H1 (cell line): ENCODE data around the gene NCCRP1. TPM values are rescaled to one million over a fixed set of nuclear protein-coding genes. Genes with fewer than 3 reads are reported as not detected.

ENCODE experiments used
- CTCF ChIA-PET: fragments of 300-600 bp; sonication (Branson Sonifier 250); formaldehyde crosslinking; loops from one replicate; lab custom pipeline; 2021; ENCODE audit not compliant: partially characterized antibody; lab: Charles Lee
- POLR2A ChIA-PET: fragments of 300-600 bp; sonication (Branson Sonifier 250); formaldehyde crosslinking; loops from one replicate; lab custom pipeline; 2021; ENCODE audit warnings: inconsistent platforms; ENCODE audit not compliant: partially characterized antibody; lab: Charles Lee
- DNase-seq, 2 experiments: peaks; one replicate each; pipeline versions ENCODE4 v3.0.0 to v3.0.0-alpha.2; 2010 to 2022; ENCODE audit warnings: low spot score in 2 of 2, low read depth in 1 of 2, mixed read lengths in 1 of 2
- FAIRE-seq: peaks from 2 replicates; lab custom pipeline; 2011; peaks lifted over from hg19 to GRCh38; lab: Jason Lieb, UNC
- H2AFZ ChIP-seq: 2 replicates; pipeline ENCODE4 v1.8.1; 2012; ENCODE audit warnings: low read length, inconsistent platforms
- H2AK5ac ChIP-seq: 2 replicates; pipeline ENCODE4 v1.6.1; 2013; ENCODE audit warnings: low read depth, low read length
- H2BK120ac ChIP-seq: replicated peaks from 2 replicates; pipeline ENCODE3; 2013; ENCODE audit warnings: low read depth, low read length, inconsistent platforms
- H2BK12ac ChIP-seq: 2 replicates; pipeline ENCODE4 v1.6.1; 2013; ENCODE audit warnings: low read depth, low read length
- H2BK15ac ChIP-seq: 2 replicates; pipeline ENCODE4 v1.6.1; 2013; ENCODE audit warnings: low read length
- H2BK20ac ChIP-seq: 2 replicates; pipeline ENCODE4 v1.6.1; 2013; ENCODE audit warnings: low read length
- H2BK5ac ChIP-seq: 2 replicates; pipeline ENCODE4 v1.6.1; 2013; ENCODE audit warnings: low read depth, low read length
- H3K14ac ChIP-seq: 2 replicates; pipeline ENCODE4 v1.6.1; 2013; ENCODE audit warnings: inconsistent platforms; ENCODE audit not compliant: insufficient read length
- H3K18ac ChIP-seq: 2 replicates; pipeline ENCODE4 v1.6.1; 2013; ENCODE audit warnings: low read length; ENCODE audit errors: extremely low read depth
- H3K23ac ChIP-seq: 2 replicates; pipeline ENCODE4 v1.6.1; 2013; ENCODE audit warnings: inconsistent platforms; ENCODE audit not compliant: insufficient read length
- H3K23me2 ChIP-seq: 2 replicates; pipeline ENCODE4 v1.6.1; 2013; ENCODE audit warnings: low read depth, low read length
- H3K27ac ChIP-seq: 2 replicates; pipeline ENCODE4 v1.6.1; 2011; ENCODE audit warnings: low read depth, low read length, inconsistent platforms
- H3K27me3 ChIP-seq, 4 experiments: replicated peaks in 1 of 4; 1 replicate in 1 of 4; 2 replicates in 3 of 4; pipeline versions ENCODE4 v1.6.1 to v1.8.1; 2011 to 2013; ENCODE audit warnings: low read length in 3 of 4, mild to moderate bottlenecking in 3 of 4, inconsistent platforms in 2 of 4, mixed read lengths in 2 of 4, moderate library complexity in 1 of 4; ENCODE audit not compliant: control insufficient read depth in 3 of 4, insufficient read depth in 3 of 4; ENCODE audit errors: extremely low read depth in 1 of 4
- H3K36me3 ChIP-seq, 4 experiments: 2 replicates each; pipeline versions ENCODE4 v1.6.1 to v1.8.1; 2011 to 2013; ENCODE audit warnings: mild to moderate bottlenecking in 4 of 4, low read length in 3 of 4, moderate library complexity in 2 of 4, control low read depth in 1 of 4, inconsistent platforms in 1 of 4; ENCODE audit not compliant: insufficient read depth in 4 of 4, control insufficient read depth in 2 of 4
- H3K4ac ChIP-seq: replicated peaks from 2 replicates; pipeline ENCODE3; 2013; ENCODE audit warnings: low read length, low read depth, mixed read lengths, inconsistent platforms; ENCODE audit not compliant: insufficient read length
- H3K4me1 ChIP-seq, 4 experiments: replicated peaks in 1 of 4; 1 replicate in 1 of 4; 2 replicates in 3 of 4; pipeline versions ENCODE4 v1.6.1 to v1.8.1; 2011 to 2013; ENCODE audit warnings: low read length in 3 of 4, inconsistent platforms in 2 of 4, mixed read lengths in 1 of 4; ENCODE audit not compliant: insufficient read depth in 4 of 4, control insufficient read depth in 3 of 4
- H3K4me2 ChIP-seq, 2 experiments: 2 replicates each; pipeline versions ENCODE4 v1.6.1 to v1.8.1; 2011 to 2013; ENCODE audit warnings: low read depth in 2 of 2, low read length in 2 of 2, control low read depth in 1 of 2, inconsistent platforms in 1 of 2, mild to moderate bottlenecking in 1 of 2; ENCODE audit not compliant: insufficient read depth in 1 of 2
- H3K4me3 ChIP-seq, 4 experiments: fragments of 200-600, 300-600 bp in 1 of 4; sonication (generic), shearing (Covaris generic), sonication (Bioruptor Twin) in 1 of 4; 2 replicates each; pipeline versions ENCODE4 v1.5.1 to v1.8.1; 2011 to 2016; ENCODE audit warnings: low read length in 4 of 4, low read depth in 3 of 4, control low read depth in 2 of 4, inconsistent platforms in 2 of 4, mild to moderate bottlenecking in 2 of 4, mixed read lengths in 1 of 4, moderate library complexity in 1 of 4; ENCODE audit not compliant: insufficient read depth in 2 of 4; ENCODE audit errors: extremely low read depth in 1 of 4
- H3K56ac ChIP-seq: replicated peaks from 2 replicates; pipeline ENCODE3; 2013; ENCODE audit warnings: low read depth, mild to moderate bottlenecking, mixed read lengths, low read length, inconsistent platforms; ENCODE audit not compliant: insufficient read length
- H3K79me1 ChIP-seq: 2 replicates; pipeline ENCODE4 v1.6.1; 2013; ENCODE audit warnings: low read depth, low read length, control low read depth
- H3K79me2 ChIP-seq, 2 experiments: 2 replicates each; pipeline versions ENCODE4 v1.6.1 to v1.8.1; 2012 to 2013; ENCODE audit warnings: low read length in 2 of 2, mild to moderate bottlenecking in 2 of 2, inconsistent platforms in 1 of 2; ENCODE audit not compliant: insufficient read depth in 2 of 2, control insufficient read depth in 1 of 2
- H3K9ac ChIP-seq, 4 experiments: replicated peaks in 1 of 4; 1 replicate in 1 of 4; 2 replicates in 3 of 4; pipeline versions ENCODE4 v1.6.1 to v1.8.1; 2011 to 2013; ENCODE audit warnings: low read depth in 3 of 4, low read length in 3 of 4, control low read depth in 2 of 4, mild to moderate bottlenecking in 2 of 4, moderate library complexity in 2 of 4, inconsistent platforms in 1 of 4; ENCODE audit errors: extremely low read depth in 1 of 4
- H3K9me3 ChIP-seq, 2 experiments: 2 replicates each; pipeline versions ENCODE4 v1.6.1 to v1.8.1; 2012 to 2013; ENCODE audit warnings: mild to moderate bottlenecking in 2 of 2, moderate library complexity in 2 of 2, control low read depth in 1 of 2, inconsistent platforms in 1 of 2, low read depth in 1 of 2, low read length in 1 of 2, mixed read lengths in 1 of 2; ENCODE audit not compliant: insufficient read depth in 2 of 2
- H4K20me1 ChIP-seq, 2 experiments: replicated peaks in 1 of 2; 2 replicates each; pipeline versions ENCODE3 to v1.8.1; 2011 to 2013; ENCODE audit warnings: inconsistent platforms in 2 of 2, low read length in 2 of 2, mild to moderate bottlenecking in 1 of 2; ENCODE audit not compliant: insufficient read depth in 2 of 2, control insufficient read depth in 1 of 2
- H4K5ac ChIP-seq: 2 replicates; pipeline ENCODE4 v1.6.1; 2013; ENCODE audit warnings: low read length, low read depth, mixed read lengths, inconsistent platforms; ENCODE audit not compliant: insufficient read length
- H4K8ac ChIP-seq: 2 replicates; pipeline ENCODE4 v1.8.0; 2013; ENCODE audit warnings: mild to moderate bottlenecking, moderate library complexity, low read length, inconsistent platforms; ENCODE audit not compliant: insufficient read depth; ENCODE audit errors: extremely low read depth
- H4K91ac ChIP-seq: replicated peaks from 2 replicates; pipeline ENCODE3; 2013; ENCODE audit warnings: low read length, mixed read lengths, inconsistent platforms; ENCODE audit not compliant: insufficient read length
- BCL11A ChIP-seq, 2 experiments: IDR thresholded peaks; one replicate each; pipeline ENCODE4 v1.6.1; 2011; ENCODE audit warnings: low read depth in 2 of 2, low read length in 2 of 2, mild to moderate bottlenecking in 2 of 2
- MAFK ChIP-seq: IDR thresholded peaks from 2 replicates; pipeline ENCODE4 v1.6.1; 2012; ENCODE audit warnings: low read depth, mild to moderate bottlenecking, improper control_type of control experiment, low read length
- WGBS, 2 experiments: shearing (Covaris generic) in 1 of 2; methylation state at CpG; one replicate each; pipeline versions ENCODE4 v1.1.6 to v1.1.7; 2013 to 2015; ENCODE audit warnings: low lambda C conversion rate in 2 of 2, mixed read lengths in 2 of 2, inconsistent platforms in 1 of 2, low coverage in 1 of 2, missing lambda C conversion rate in 1 of 2; ENCODE audit not compliant: insufficient replicate concordance in 2 of 2, insufficient coverage in 1 of 2, insufficient read length in 1 of 2; ENCODE audit errors: extremely low coverage in 1 of 2, missing lambda C conversion rate in 1 of 2; 5-methylcytosine and 5-hydroxymethylcytosine counted together
- polyA plus RNA-seq, 7 experiments: library from polyadenylated mRNA; depleted of rRNA in 3 of 7; stranded (reverse) in 5 of 7; unstranded in 2 of 7; fragments of >200 nt in 5 of 7; fragments of 200-250 nt in 2 of 7; gene quantifications; 1 replicate in 5 of 7; 2 replicates in 1 of 7; 4 replicates in 1 of 7; pipeline versions ENCODE4 v1.2.1 to v1.2.3, GENCODE V29; 2011 to 2013; ENCODE audit warnings: missing spikeins in 2 of 7, mixed read lengths in 2 of 7
- total RNA-seq: library from RNA; stranded (reverse); fragmentation: NEBNext Ultra II Directional; extraction: Animal tissue kit (Norgen Biotek cat#: 25700); gene quantifications from 2 replicates; pipeline ENCODE4 v1.2.1, GENCODE V29; 2021

The NCCRP1 gene
- total and polyA plus RNA-seq, 2 of the 8 experiments (the other 6 are each of a cell fraction or from before 2014, with no cell fraction given), result 2.8 to 7.9 TPM

DNA sequence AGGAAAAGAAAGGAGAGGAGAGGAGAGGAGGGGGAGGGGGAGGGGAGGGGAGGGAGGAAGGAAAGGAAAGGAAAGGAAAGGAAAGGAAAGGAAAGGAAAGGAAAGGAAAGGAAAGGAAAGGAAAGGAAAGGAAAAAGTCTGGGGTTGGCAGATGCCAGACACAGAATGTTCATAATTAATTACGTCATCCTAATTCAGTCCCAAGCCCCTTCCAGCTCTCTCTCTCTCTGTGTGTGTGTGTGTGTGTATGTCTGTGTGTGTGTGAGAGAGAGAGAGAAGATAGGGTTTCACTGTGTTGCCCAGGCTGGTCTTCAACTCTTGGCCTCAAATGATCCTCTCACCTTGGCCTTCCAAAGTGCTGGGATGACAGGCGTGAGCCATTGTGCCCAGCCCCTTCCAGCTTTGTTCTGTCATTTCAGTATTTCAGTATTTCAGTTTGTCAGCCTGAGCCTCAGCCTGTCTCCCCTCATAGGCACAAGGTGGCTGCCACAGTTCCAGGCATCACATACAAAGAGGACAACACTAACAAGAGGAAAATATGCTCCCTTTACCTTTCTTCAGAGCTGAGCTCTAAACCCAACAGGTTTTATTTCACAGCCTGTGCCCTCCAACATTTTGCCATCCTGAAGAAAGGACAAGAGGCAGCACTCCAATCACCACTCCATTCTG is 33.5 kb downstream of the NCCRP1 start:
- Histone ChIP-seq H2BK5ac (no peak overlapping the region), H3K36me3 (no peaks in the 10 kb centered on the region), H3K18ac (no peak overlapping the region), H3K23ac (no peak overlapping the region), H4K91ac (no peak overlapping the region), H3K4me3 (no peak overlapping the region), H2BK120ac (no peak overlapping the region), H3K79me1 (no peaks in the 10 kb centered on the region), H2BK20ac (no peak overlapping the region), H4K20me1 (peaks cover 0 to 1% of the 10 kb centered on the region in 2 experiments), H3K4me1 (no peaks in the 10 kb centered on the region), H2BK15ac (no peak overlapping the region), H3K4ac (no peak overlapping the region), H4K5ac (no peak overlapping the region), H2BK12ac (no peak overlapping the region), H3K27ac (no peak overlapping the region), H2AK5ac (no peak overlapping the region), H3K23me2 (no peaks in the 10 kb centered on the region; the same call in 1 of the 2 replicates), H3K56ac (no peak overlapping the region), H3K14ac (no peak overlapping the region), H3K79me2 (no peaks in the 10 kb centered on the region), H3K9me3 (no peaks in the 10 kb centered on the region)
- POLR2A ChIA-PET, result no interaction called here
- WGBS, 2 experiments, result 71% methylated on average over 2 of the region's 2 CpGs; no CpG with 5 or more reads in 1 of the 2 experiments
- FAIRE-seq (no peak), DNase-seq (no peak)
- TF ChIP-seq MAFK (no peak), BCL11A (IDR thresholded peaks at IDR 0.05; ENCODE audit: low read depth in 2 of 2, low read length in 2 of 2) (no peak)
- TF ChIP-seq, all 59 proteins: peak for 0
- Histone ChIP-seq H3K4me2 (no peak overlapping the region), H2AFZ (no peak overlapping the region), H3K9ac (no peak overlapping the region), H4K8ac (no peak overlapping the region), H3K27me3 (0 out of 7 replicates have a peak, but pooled peaks cover 0 to 3% (median 0%) of the 10 kb centered on the region in 4 experiments)
- CTCF ChIA-PET, result interaction anchor here (0.6 to 1.7 kb wide), 2 partner anchors 97 to 501 kb away, joined by 3 to 5 read pairs; no protein-coding TSS in a partner anchor
